Breast epithelium (tissue), 4 donors: ENCODE measurements around the gene WDR70. TPM values are rescaled to one million over a fixed set of nuclear protein-coding genes. Genes with fewer than 3 reads are reported as not detected.
"Not testable (repeated sequence)": the region's sequence is repeated elsewhere in the genome, so short reads cannot be mapped to it uniquely, and the experiment has no call there.

Experiments used
- DNase-seq, 2 donors: peaks; one replicate each; pipeline ENCODE4 v3.0.0-alpha.2; 2019; ENCODE audit warnings: low spot score in 2 of 2
- H3K27ac ChIP-seq, 2 donors: fragments of 200-600 bp; sonication (generic) in 1 of 2; one replicate each; pipeline ENCODE4 v1.5.1; 2016 to 2019; ENCODE audit warnings: mild to moderate bottlenecking in 1 of 2
- H3K27me3 ChIP-seq, 2 donors: fragments of 200-600 bp; sonication (generic) in 1 of 2; one replicate each; pipeline versions ENCODE4 v1.5.1 to v1.6.0; 2017 to 2019; ENCODE audit warnings: control low read depth in 1 of 2, mild to moderate bottlenecking in 1 of 2
- H3K36me3 ChIP-seq: fragments of 200-600 bp; one replicate; pipeline ENCODE4 v1.5.1; 2019
- H3K4me1 ChIP-seq, 2 donors: fragments of 200-600 bp; sonication (generic); one replicate each; pipeline ENCODE4 v1.5.1; 2016 to 2019; ENCODE audit warnings: control low read depth in 1 of 2
- H3K4me3 ChIP-seq, 3 donors: fragments of 200-600 bp; sonication (generic); 1 replicate in 2 of 3; 2 replicates in 1 of 3; pipeline ENCODE4 v1.5.1; 2016 to 2019; ENCODE audit warnings: mild to moderate bottlenecking in 3 of 3, moderate library complexity in 2 of 3
- H3K9me3 ChIP-seq, 2 donors: fragments of 200-600 bp; sonication (generic) in 1 of 2; one replicate each; pipeline ENCODE4 v1.5.1; 2016 to 2019; ENCODE audit warnings: control low read depth in 1 of 2
- POLR2A ChIP-seq: fragments of 450-650 bp; IDR thresholded peaks from one replicate; pipeline ENCODE4 v1.6.1; 2016; ENCODE audit warnings: antibody characterized with exemption, mild to moderate bottlenecking, moderate library complexity
- POLR2AphosphoS5 ChIP-seq, 3 donors: sonication (generic); formaldehyde crosslinking; IDR thresholded peaks; one replicate each; pipeline ENCODE4 v1.6.1; 2017; ENCODE audit warnings: antibody characterized with exemption in 3 of 3
- intact Hi-C: fragments of 100-400 bp; cut with DNase I; formaldehyde crosslinking; loops from one replicate; pipeline ENCODE4 v1.15.1; 2023; ENCODE audit warnings: low total_unique reads
- total RNA-seq, 3 donors: library from RNA; depleted of rRNA; stranded (reverse); fragments of >200 nt; gene quantifications; one replicate each; pipeline ENCODE4 v1.1.0, GENCODE V29; 2016
- TF ChIP-seq, protein P1 (sequence below), 3 donors: fragments of 450-650 bp; IDR thresholded peaks; one replicate each; pipeline ENCODE4 v1.5.1; 2016 to 2017; ENCODE audit warnings: antibody characterized with exemption in 3 of 3, mild to moderate bottlenecking in 3 of 3, moderate library complexity in 3 of 3

WDR70 gene
- total RNA-seq = 10 to 100 TPM; 29.6 to 40.2 (median 37.0) TPM

GRCh38 chr5:37379100-37379628 is at the start of gene WDR70:
Gene WDR70 (plus strand): TSS chr5:37379318. CDS start chr5:37379368, 50 bp downstream.
- Histone ChIP-seq H3K4me3 (peak within 1 kb of the TSS; percentile 69 to 79 (median 75)), H3K27ac (peak within 1 kb of the TSS; percentile 36 to 68)
- TF ChIP-seq, protein P1, sequence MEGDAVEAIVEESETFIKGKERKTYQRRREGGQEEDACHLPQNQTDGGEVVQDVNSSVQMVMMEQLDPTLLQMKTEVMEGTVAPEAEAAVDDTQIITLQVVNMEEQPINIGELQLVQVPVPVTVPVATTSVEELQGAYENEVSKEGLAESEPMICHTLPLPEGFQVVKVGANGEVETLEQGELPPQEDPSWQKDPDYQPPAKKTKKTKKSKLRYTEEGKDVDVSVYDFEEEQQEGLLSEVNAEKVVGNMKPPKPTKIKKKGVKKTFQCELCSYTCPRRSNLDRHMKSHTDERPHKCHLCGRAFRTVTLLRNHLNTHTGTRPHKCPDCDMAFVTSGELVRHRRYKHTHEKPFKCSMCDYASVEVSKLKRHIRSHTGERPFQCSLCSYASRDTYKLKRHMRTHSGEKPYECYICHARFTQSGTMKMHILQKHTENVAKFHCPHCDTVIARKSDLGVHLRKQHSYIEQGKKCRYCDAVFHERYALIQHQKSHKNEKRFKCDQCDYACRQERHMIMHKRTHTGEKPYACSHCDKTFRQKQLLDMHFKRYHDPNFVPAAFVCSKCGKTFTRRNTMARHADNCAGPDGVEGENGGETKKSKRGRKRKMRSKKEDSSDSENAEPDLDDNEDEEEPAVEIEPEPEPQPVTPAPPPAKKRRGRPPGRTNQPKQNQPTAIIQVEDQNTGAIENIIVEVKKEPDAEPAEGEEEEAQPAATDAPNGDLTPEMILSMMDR (IDR thresholded peaks at IDR 0.05) = peak in 2 of 3 donors; percentile 27 to 30
- TF ChIP-seq POLR2AphosphoS5 (IDR thresholded peaks at IDR 0.05) = peak in 2 of 3 donors; percentile 37 to 60
- DNase-seq = peak; percentile 66 to 72
- intact Hi-C loops, H3K27me3 ChIP-seq, H3K9me3 ChIP-seq, H3K36me3 ChIP-seq, H3K4me1 ChIP-seq: not testable (repeated sequence)

DNA sequence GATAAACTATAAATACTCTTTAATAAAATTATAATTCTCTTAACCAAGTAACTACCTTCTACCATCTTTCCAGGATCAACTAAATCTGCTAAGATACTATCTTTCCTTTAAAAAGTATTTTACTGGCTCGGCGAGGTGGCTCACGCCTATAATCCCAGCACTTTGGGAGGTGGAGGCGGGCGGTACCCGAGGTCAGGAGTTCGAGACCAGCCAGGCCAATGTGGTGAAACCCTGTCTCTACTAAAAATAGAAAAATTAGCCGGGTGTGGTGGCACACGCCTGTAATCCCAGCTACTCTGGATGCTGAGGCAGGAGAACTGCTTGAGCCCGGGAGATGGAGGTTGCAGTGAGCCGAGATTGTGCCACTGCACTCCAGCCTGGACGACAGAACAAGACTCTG is 44.4 kb upstream of the WDR70 start:
- H3K27me3 ChIP-seq, H3K9me3 ChIP-seq, H3K4me3 ChIP-seq, DNase-seq, intact Hi-C loops, H3K36me3 ChIP-seq, H3K27ac ChIP-seq, H3K4me1 ChIP-seq: not testable (repeated sequence)

DNA sequence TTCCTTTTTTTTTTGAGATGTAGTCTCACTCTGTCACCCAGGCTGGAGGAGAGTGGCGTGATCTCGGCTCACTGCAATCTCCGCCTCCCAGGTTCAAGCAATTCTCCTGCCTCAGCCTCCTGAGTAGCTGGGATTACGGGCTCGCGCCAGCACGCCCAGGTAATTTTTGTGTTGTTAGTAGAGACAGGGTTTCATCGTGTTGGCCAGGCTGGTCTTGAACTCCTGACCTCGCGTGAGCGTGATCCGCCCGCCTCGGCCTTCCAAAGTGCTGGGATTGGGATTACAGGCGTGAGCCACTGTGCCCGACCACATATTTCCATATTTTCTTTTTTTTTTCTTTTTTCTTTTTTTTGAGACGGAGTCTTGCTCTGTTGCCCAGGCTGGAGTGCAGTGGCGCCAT is 36.4 kb upstream of the WDR70 start:
- not testable (repeated sequence) for H3K36me3 ChIP-seq, DNase-seq

GRCh38 chr5:37355161-37355560 is 24.0 kb upstream of the WDR70 start:
- intact Hi-C loops = no loop called here
- no peaks in the 10 kb centered on the region for H3K27me3 ChIP-seq
- no peaks in the 10 kb centered on the region for H3K36me3 ChIP-seq
- TF ChIP-seq POLR2A (no peak), POLR2AphosphoS5 (IDR thresholded peaks at IDR 0.05) (no peak)
- TF ChIP-seq, protein P1 (IDR thresholded peaks at IDR 0.05) = no peak
- no peak for DNase-seq
- no peak overlapping the region for H3K27ac ChIP-seq
- no peaks in the 10 kb centered on the region for H3K9me3 ChIP-seq
- no peaks in the 10 kb centered on the region for H3K4me1 ChIP-seq
- no peak overlapping the region for H3K4me3 ChIP-seq

More for the DNA sequence above, 36.4 kb upstream of the WDR70 start:
- H3K4me1 ChIP-seq, H3K4me3 ChIP-seq, H3K9me3 ChIP-seq, H3K27me3 ChIP-seq, intact Hi-C loops, H3K27ac ChIP-seq: not testable (repeated sequence)

- Histone ChIP-seq H3K27ac (peak overlapping the region; percentile 85 to 92), H3K4me1 (peaks cover 0 to 15% of the 10 kb centered on the region in 2 donors), H3K9me3 (no peaks in the 10 kb centered on the region), H3K4me3 (peak overlapping the region; percentile 80 to 89 (median 85)), H3K36me3 (no peaks in the 10 kb centered on the region), H3K27me3 (no peaks in the 10 kb centered on the region)
- TF ChIP-seq POLR2AphosphoS5 (IDR thresholded peaks at IDR 0.05) (no peak), POLR2A (no peak)
- TF ChIP-seq, protein P1 (IDR thresholded peaks at IDR 0.05) = no peak
- DNase-seq = no peak
- intact Hi-C loops = no loop called here
These were observed 8.6 kb upstream of the WDR70 start for GRCh38 chr5:37370550-37370863.

- Histone ChIP-seq H3K36me3 (no peaks in the 10 kb centered on the region), H3K9me3 (no peaks in the 10 kb centered on the region), H3K4me3 (peak within 1 kb of the TSS; percentile 80 to 89 (median 85)), H3K27ac (peak within 1 kb of the TSS; percentile 85 to 92), H3K27me3 (no peaks in the 10 kb centered on the region), H3K4me1 (peaks cover 0 to 15% of the 10 kb centered on the region in 2 donors)
- intact Hi-C loops = no loop called here
- TF ChIP-seq POLR2AphosphoS5 (IDR thresholded peaks at IDR 0.05) (peak; percentile 86 to 92 (median 88)), POLR2A (peak; percentile 36)
- TF ChIP-seq, protein P1 (IDR thresholded peaks at IDR 0.05) = peak in 1 of 3 donors; percentile 17
- DNase-seq = peak; percentile 88
These were observed 8.0 kb upstream of the WDR70 start, which contains the start of gene NUP155 for GRCh38 chr5:37370864-37371726. Gene NUP155 (minus strand): TSS chr5:37371106. CDS start chr5:37370977, 129 bp downstream.
